HFF-Myc (cell line): ENCODE results near the gene DSPP.

Source experiments
- DNase-seq: peaks from one replicate; pipeline ENCODE4 v3.0.0-alpha.2; 2011; ENCODE audit warnings: low read depth; ENCODE audit errors: extremely low read depth
- H3K4me3 ChIP-seq: replicated peaks from 2 replicates; pipeline ENCODE4 v1.5.1; 2011; ENCODE audit warnings: low read depth, mild to moderate bottlenecking, control low read depth, low read length
- TF ChIP-seq, protein P1 (sequence below): IDR thresholded peaks from 2 replicates; pipeline ENCODE4 v1.5.1; 2012; ENCODE audit warnings: mild to moderate bottlenecking, low read depth, low read length, control low read depth; ENCODE audit errors: missing control alignments

Gene DSPP

DNA sequence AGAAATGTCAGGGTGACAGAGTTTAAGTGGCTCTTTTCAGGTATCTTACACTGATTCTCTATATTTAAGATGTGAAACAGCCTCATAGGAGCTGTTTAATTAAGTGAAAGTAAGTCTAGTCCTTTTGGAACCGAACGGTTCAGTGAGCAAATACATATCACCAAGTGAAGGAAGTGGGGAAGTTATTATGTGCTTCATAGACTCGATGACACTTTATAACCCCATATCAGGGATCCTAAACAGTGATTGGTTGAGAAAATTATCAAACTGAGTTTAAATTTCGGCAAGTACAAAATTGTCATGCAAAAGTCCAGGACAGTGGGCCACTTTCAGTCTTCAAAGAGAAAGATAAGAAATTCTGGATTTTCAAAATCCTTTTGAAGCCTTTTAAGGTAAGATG, at the start of gene DSPP:
Gene DSPP, plus strand, starts transcription at position 301 of the 400 bp plus-strand sequence. CDS start 2,380 bp downstream, outside the sequence.
- TF ChIP-seq, protein P1, sequence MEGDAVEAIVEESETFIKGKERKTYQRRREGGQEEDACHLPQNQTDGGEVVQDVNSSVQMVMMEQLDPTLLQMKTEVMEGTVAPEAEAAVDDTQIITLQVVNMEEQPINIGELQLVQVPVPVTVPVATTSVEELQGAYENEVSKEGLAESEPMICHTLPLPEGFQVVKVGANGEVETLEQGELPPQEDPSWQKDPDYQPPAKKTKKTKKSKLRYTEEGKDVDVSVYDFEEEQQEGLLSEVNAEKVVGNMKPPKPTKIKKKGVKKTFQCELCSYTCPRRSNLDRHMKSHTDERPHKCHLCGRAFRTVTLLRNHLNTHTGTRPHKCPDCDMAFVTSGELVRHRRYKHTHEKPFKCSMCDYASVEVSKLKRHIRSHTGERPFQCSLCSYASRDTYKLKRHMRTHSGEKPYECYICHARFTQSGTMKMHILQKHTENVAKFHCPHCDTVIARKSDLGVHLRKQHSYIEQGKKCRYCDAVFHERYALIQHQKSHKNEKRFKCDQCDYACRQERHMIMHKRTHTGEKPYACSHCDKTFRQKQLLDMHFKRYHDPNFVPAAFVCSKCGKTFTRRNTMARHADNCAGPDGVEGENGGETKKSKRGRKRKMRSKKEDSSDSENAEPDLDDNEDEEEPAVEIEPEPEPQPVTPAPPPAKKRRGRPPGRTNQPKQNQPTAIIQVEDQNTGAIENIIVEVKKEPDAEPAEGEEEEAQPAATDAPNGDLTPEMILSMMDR, result no peak
- DNase-seq, result no peak
- no peak within 1 kb of the TSS for H3K4me3 ChIP-seq

DNA sequence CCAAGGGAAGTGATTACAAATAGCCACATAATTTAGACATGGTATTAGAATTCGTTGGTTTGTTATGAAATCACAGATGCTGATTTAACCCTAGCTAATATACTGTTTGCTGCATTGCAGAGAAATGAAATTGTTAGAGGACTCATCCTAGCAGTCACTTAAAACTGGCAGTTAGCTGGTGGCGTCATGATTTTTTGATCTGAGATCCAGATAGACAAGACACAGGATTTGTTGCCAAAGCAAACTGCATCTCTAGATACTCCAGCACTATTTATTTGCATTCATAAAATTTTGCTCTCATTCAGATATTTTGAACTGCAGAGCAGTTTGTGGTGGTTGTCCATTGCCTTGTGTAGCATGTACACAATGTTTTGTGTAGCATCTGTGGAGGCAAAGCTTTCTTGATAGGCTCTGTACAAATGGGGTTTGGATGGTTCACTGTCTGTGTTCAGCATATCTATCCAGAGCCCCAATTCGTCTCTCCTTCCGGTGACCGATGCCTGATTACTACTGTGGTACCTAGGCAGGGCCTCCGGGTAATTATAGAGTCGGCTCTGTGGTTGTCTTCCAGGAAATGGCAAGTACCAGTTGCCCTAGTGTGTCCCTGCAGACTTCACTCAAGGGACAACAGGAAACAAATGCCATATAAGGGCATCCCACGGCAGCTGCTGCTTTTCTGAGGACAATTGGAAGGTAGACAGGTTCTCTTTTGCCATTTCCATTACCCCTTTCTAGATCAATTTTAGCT, 49.1 kb upstream of the DSPP start:
- DNase-seq, result no peak
- H3K4me3 ChIP-seq, result no peak overlapping the region
- TF ChIP-seq, protein P1, result no peak

DNA sequence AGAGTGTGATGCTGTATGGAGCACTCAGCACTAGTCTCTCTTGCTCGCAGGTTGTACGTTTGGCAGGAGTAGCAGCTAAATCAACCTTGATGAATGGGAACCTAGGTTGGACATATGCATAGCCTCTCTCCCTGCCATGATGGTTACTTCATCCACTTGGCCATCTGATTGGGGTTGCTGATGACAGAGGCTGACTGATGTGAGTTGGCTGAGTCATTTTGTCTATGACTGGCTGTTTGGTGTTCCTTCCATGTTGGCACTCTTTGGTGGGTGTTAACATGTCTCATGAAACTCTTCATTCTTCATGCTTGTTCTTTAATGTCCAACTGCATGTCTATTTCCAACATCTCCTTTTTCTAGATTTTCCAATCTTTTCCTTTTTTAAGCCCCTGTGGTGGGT, 47.5 kb upstream of the DSPP start:
- DNase-seq, result no peak
- H3K4me3 ChIP-seq, result no peak overlapping the region
- TF ChIP-seq, protein P1, result no peak

DNA sequence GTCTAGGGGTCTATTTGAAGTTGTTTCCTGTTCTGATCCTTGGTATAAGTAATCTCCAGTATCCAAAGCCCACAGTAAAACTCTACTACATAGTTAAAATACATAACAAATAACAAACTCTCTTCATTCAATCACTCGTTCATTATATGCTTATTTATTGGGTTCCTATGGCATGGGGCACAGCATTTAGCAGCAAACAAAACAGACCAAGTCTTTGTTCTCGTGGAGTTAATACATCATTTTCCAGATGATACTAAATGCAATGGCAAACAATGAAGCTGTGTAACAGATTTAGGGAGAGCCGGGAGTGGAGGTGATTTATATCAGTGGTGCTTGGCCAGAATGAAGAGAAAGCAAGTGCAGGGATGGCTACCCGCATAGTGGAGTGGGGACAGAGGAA, 42.6 kb upstream of the DSPP start:
- TF ChIP-seq, protein P1, result no peak

DNA sequence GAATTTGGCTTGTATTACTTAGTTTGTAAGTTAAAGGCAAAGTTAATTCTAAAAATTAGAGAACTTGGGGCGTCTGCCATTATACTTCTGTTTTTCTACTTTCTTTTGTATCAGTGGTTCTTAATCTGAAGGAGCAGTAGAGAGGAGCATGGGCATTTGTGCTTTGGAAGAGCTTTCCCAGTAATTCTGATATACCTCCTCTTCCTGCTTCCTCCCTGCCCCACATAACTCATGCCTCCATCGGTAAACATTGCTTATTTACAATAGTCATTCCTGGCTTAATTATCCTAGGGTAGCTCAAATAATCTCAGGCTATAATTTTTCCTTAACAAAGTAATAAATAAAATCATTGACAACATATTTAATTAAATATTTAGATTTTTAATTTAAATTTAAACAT, 42.1 kb upstream of the DSPP start:
- TF ChIP-seq, protein P1, result no peak
- DNase-seq, result no peak
- H3K4me3 ChIP-seq, result no peak overlapping the region

More for the DNA sequence above, 42.6 kb upstream of the DSPP start:
- H3K4me3 ChIP-seq, result no peak overlapping the region
- no peak for DNase-seq

DNA sequence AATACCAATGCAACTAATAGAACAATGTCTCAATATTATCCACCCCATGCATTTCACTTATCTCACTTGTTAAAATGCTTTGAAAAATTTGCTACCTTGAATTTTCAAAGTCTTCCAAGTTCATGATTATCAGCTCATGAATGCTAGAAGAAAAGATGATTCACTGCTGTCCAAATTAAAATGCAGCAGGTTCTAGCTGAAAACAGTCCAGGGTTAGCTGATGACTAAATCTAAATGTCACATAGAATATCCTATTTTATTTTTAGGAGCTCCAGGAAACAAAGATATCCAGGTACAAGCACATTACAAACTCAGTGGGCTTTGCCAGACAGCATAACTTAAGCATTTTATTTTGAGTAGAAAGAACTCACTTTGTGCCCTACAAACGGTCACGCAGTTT, 41.1 kb upstream of the DSPP start:
- no peak overlapping the region for H3K4me3 ChIP-seq
- TF ChIP-seq, protein P1, result no peak
- DNase-seq, result no peak
